ENCODE results near the gene BCAS1. TPM values are rescaled to one million over a fixed set of nuclear protein-coding genes. Genes with fewer than 3 reads are reported as not detected.

BCAS1 gene
- total and polyA plus RNA-seq, 2 donors (not counting 1 experiment from before 2014, with no cell fraction given) = 0.97 to 1.1 TPM

- no peak overlapping the region for H3K4me3 ChIP-seq (ENCODE audit: control extremely low read depth in 1 of 5, extremely low read depth in 1 of 5, insufficient read depth in 1 of 5, low read depth in 2 of 5, low read length in 4 of 5)
- no peak overlapping the region for H3K27ac ChIP-seq (ENCODE audit: low read length in 2 of 2)
- no peaks in the 10 kb centered on the region for H4K20me1 ChIP-seq (ENCODE audit: control insufficient read depth, insufficient read depth, low read length, poor library complexity, severe bottlenecking)
- TF ChIP-seq CTCF (IDR thresholded peaks at IDR 0.05) (no peak), EZH2 (IDR thresholded peaks at IDR 0.05; ENCODE audit: borderline replicate concordance, insufficient read depth, low read depth, low read length, poor library complexity, severe bottlenecking) (no peak)
- WGBS (ENCODE audit: insufficient coverage) = no CpG with 5 or more reads among the region's 2 CpGs
- no peak overlapping the region for H3K4me2 ChIP-seq (replicated peaks; ENCODE audit: low read depth, low read length, poor library complexity, severe bottlenecking)
- intact Hi-C loops (cut with micrococcal nuclease) = no loop called here
- no peak overlapping the region for H3K27ac Mint-ChIP-seq
- ChIA-PET CTCF (no interaction called here), POLR2A (no interaction called here)
- peaks cover 19% of the 10 kb centered on the region for H3K27me3 Mint-ChIP-seq
- H3K27me3 ChIP-seq (replicated peaks in 1 of 4; ENCODE audit: control extremely low read depth in 1 of 4, control insufficient read depth in 3 of 4, insufficient read depth in 4 of 4, low read length in 3 of 4) = peaks cover 0 to 4% (median 0%) of the 10 kb centered on the region in 4 experiments
- no peak overlapping the region for H3K4me3 Mint-ChIP-seq
- no peaks in the 10 kb centered on the region for H3K4me1 ChIP-seq (ENCODE audit: control insufficient read depth in 2 of 2, insufficient read depth in 2 of 2, low read length in 2 of 2)
- no peaks in the 10 kb centered on the region for H3K36me3 ChIP-seq (replicated peaks in 1 of 2; ENCODE audit: control extremely low read depth in 1 of 2, control insufficient read depth in 1 of 2, extremely low read depth in 1 of 2, insufficient read depth in 2 of 2, low read length in 1 of 2)
- no peak overlapping the region for H3K9ac ChIP-seq (ENCODE audit: low read length)
- ATAC-seq (ENCODE audit: low read depth) (no peak), DNase-seq (no peak)
- no peaks in the 10 kb centered on the region for H3K79me2 ChIP-seq (ENCODE audit: control insufficient read depth, insufficient read depth, low read length)
- peaks cover 3% of the 10 kb centered on the region for H3K4me1 Mint-ChIP-seq
- no peak overlapping the region for H2AFZ ChIP-seq (ENCODE audit: insufficient read depth, low read depth, low read length, poor library complexity, severe bottlenecking)
- H3K9me3 ChIP-seq (ENCODE audit: control extremely low read depth in 1 of 3, control insufficient read depth in 2 of 3, insufficient read depth in 1 of 3, low read length in 2 of 3) = peaks cover 0 to 20% (median 15%) of the 10 kb centered on the region in 3 donors
- peaks cover 15% of the 10 kb centered on the region for H3K9me3 Mint-ChIP-seq (ENCODE audit: insufficient read depth)
Observed at GRCh38 chr20:54000914-54001313, 69.5 kb downstream of the BCAS1 start.

DNA sequence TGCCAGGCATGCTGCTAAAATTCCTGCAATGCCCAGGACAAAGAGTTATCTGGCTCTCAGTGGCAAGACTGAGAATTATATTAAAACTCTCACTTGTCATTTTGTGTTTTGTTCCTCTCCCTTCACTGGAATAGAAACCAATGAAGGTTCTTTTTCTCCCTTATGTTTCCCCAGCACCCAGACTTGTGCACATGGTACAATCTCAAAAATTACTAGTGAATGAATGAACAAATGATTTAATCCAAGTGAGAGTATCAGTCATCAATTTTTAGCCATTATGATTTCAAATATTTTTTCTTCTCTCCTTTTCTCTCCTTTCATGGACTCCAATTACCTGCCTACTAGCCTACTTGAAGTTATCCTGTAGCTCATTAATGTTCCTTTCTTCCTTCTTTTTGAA lies 70.1 kb downstream of the BCAS1 start:
- Histone ChIP-seq H3K27ac (ENCODE audit: low read length in 2 of 2) (no peak overlapping the region), H3K4me1 (ENCODE audit: control insufficient read depth in 2 of 2, insufficient read depth in 2 of 2, low read length in 2 of 2) (no peaks in the 10 kb centered on the region), H3K9ac (ENCODE audit: low read length) (no peak overlapping the region), H3K36me3 (replicated peaks in 1 of 2; ENCODE audit: control extremely low read depth in 1 of 2, control insufficient read depth in 1 of 2, extremely low read depth in 1 of 2, insufficient read depth in 2 of 2, low read length in 1 of 2) (no peaks in the 10 kb centered on the region), H3K4me3 (ENCODE audit: control extremely low read depth in 1 of 5, extremely low read depth in 1 of 5, insufficient read depth in 1 of 5, low read depth in 2 of 5, low read length in 4 of 5) (no peak overlapping the region), H3K79me2 (ENCODE audit: control insufficient read depth, insufficient read depth, low read length) (no peaks in the 10 kb centered on the region), H3K9me3 (ENCODE audit: control extremely low read depth in 1 of 3, control insufficient read depth in 2 of 3, insufficient read depth in 1 of 3, low read length in 2 of 3) (peaks cover 0 to 20% (median 15%) of the 10 kb centered on the region in 3 donors), H2AFZ (ENCODE audit: insufficient read depth, low read depth, low read length, poor library complexity, severe bottlenecking) (no peak overlapping the region), H3K27me3 (replicated peaks in 1 of 4; ENCODE audit: control extremely low read depth in 1 of 4, control insufficient read depth in 3 of 4, insufficient read depth in 4 of 4, low read length in 3 of 4) (peaks cover 0 to 4% (median 0%) of the 10 kb centered on the region in 4 experiments), H3K4me2 (replicated peaks; ENCODE audit: low read depth, low read length, poor library complexity, severe bottlenecking) (no peak overlapping the region), H4K20me1 (ENCODE audit: control insufficient read depth, insufficient read depth, low read length, poor library complexity, severe bottlenecking) (no peaks in the 10 kb centered on the region)
- Mint-ChIP-seq H3K4me3 (no peak overlapping the region), H3K4me1 (peaks cover 3% of the 10 kb centered on the region), H3K27ac (no peak overlapping the region), H3K27me3 (peaks cover 15% of the 10 kb centered on the region), H3K9me3 (ENCODE audit: insufficient read depth) (peaks cover 15% of the 10 kb centered on the region)
- CTCF ChIA-PET = interaction anchor here (0.6 kb wide), 1 partner anchor 85 kb away, joined by 3 read pairs; no protein-coding TSS in a partner anchor
- TF ChIP-seq CTCF (IDR thresholded peaks at IDR 0.05) (no peak), EZH2 (IDR thresholded peaks at IDR 0.05; ENCODE audit: borderline replicate concordance, insufficient read depth, low read depth, low read length, poor library complexity, severe bottlenecking) (no peak)
- ATAC-seq (ENCODE audit: low read depth) (no peak), DNase-seq (no peak)
- POLR2A ChIA-PET = no interaction called here
- intact Hi-C loops (cut with micrococcal nuclease) = no loop called here

Measured in B cell (primary cell).